ENCODE data around the gene INAVA.
"Not testable (repeated sequence)": the region's sequence is repeated elsewhere in the genome, so short reads cannot be mapped to it uniquely, and the experiment has no call there.

Gene INAVA

GRCh38 chr1:200963076-200963475, 68.4 kb downstream of the INAVA start:
- H3K9ac ChIP-seq (ENCODE audit: low read depth, low read length, poor library complexity, severe bottlenecking) = no peak overlapping the region
- H3K4me1 ChIP-seq (ENCODE audit: insufficient read depth, low read length, poor library complexity, severe bottlenecking) = peaks cover 9% of the 10 kb centered on the region
- no peaks in the 10 kb centered on the region for H3K27me3 ChIP-seq (ENCODE audit: insufficient read depth, low read length, poor library complexity, severe bottlenecking)
- H3K4me2 ChIP-seq (ENCODE audit: low read depth, low read length, poor library complexity, severe bottlenecking) = no peak overlapping the region
- H3F3A ChIP-seq (ENCODE audit: low read depth) = no peaks in the 10 kb centered on the region
- H2AFZ ChIP-seq (ENCODE audit: low read length) = no peak overlapping the region
- no peak overlapping the region for H3K4me3 ChIP-seq (ENCODE audit: low read length, poor library complexity, severe bottlenecking)
- H3K9me3 ChIP-seq (ENCODE audit: insufficient read depth, low read depth, low read length) = no peaks in the 10 kb centered on the region
- no peaks in the 10 kb centered on the region for H3K79me2 ChIP-seq (ENCODE audit: insufficient read depth, low read length)
- H3K9me2 ChIP-seq (replicated peaks; ENCODE audit: low read depth, low read length) = no peaks in the 10 kb centered on the region
- no peaks in the 10 kb centered on the region for H3K36me3 ChIP-seq (ENCODE audit: insufficient read depth, low read length)
- no peak for TF ChIP-seq EZH2phosphoT487 (IDR thresholded peaks at IDR 0.05; ENCODE audit: borderline replicate concordance)
- TF ChIP-seq, protein P1, sequence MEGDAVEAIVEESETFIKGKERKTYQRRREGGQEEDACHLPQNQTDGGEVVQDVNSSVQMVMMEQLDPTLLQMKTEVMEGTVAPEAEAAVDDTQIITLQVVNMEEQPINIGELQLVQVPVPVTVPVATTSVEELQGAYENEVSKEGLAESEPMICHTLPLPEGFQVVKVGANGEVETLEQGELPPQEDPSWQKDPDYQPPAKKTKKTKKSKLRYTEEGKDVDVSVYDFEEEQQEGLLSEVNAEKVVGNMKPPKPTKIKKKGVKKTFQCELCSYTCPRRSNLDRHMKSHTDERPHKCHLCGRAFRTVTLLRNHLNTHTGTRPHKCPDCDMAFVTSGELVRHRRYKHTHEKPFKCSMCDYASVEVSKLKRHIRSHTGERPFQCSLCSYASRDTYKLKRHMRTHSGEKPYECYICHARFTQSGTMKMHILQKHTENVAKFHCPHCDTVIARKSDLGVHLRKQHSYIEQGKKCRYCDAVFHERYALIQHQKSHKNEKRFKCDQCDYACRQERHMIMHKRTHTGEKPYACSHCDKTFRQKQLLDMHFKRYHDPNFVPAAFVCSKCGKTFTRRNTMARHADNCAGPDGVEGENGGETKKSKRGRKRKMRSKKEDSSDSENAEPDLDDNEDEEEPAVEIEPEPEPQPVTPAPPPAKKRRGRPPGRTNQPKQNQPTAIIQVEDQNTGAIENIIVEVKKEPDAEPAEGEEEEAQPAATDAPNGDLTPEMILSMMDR (conservative IDR thresholded peaks at IDR 0.05; ENCODE audit: low read length) = no peak
- no peaks in the 10 kb centered on the region for H4K20me1 ChIP-seq (ENCODE audit: insufficient read depth, low read length, poor library complexity, severe bottlenecking)

DNA sequence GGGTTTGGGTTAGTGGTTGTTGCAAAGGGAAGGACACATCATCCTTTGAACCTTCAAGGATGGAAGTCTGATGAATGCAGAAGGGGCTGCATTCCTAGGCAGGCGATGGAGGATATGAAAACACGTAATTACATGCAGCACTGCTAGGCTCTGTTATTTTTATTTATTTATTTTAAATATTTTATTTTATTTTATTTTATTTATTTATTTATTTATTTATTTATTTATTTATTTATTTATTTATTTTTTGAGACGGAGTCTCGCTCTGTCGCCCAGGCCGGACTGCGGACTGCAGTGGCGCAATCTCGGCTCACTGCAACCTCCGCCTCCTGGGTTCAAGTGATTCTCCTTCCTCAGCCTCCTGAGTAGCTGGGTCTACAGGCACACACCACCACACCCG, 69.2 kb downstream of the INAVA start:
- H4K20me1 ChIP-seq (ENCODE audit: insufficient read depth, low read length, poor library complexity, severe bottlenecking); H3K79me2 ChIP-seq (ENCODE audit: insufficient read depth, low read length); H3K27me3 ChIP-seq (ENCODE audit: insufficient read depth, low read length, poor library complexity, severe bottlenecking); H3F3A ChIP-seq (ENCODE audit: low read depth); H3K9ac ChIP-seq (ENCODE audit: low read depth, low read length, poor library complexity, severe bottlenecking); H3K9me3 ChIP-seq (ENCODE audit: insufficient read depth, low read depth, low read length); H2AFZ ChIP-seq (ENCODE audit: low read length); H3K4me2 ChIP-seq (ENCODE audit: low read depth, low read length, poor library complexity, severe bottlenecking); H3K4me1 ChIP-seq (ENCODE audit: insufficient read depth, low read length, poor library complexity, severe bottlenecking); H3K4me3 ChIP-seq (ENCODE audit: low read length, poor library complexity, severe bottlenecking); H3K9me2 ChIP-seq (replicated peaks; ENCODE audit: low read depth, low read length); H3K36me3 ChIP-seq (ENCODE audit: insufficient read depth, low read length): not testable (repeated sequence)
